ENCODE results near the gene ATP5F1C. TPM values are rescaled to one million over a fixed set of nuclear protein-coding genes. Genes with fewer than 3 reads are reported as not detected.

ATP5F1C gene
- total RNA-seq, 1 experiment from 2014 or later, result 189 TPM

- peaks cover 2% of the 10 kb centered on the region; the same call in 1 of the 2 replicates for H3K9me3 ChIP-seq (ENCODE audit: control insufficient read depth, insufficient read depth, low read depth, low read length)
- no peaks in the 10 kb centered on the region for H3K27me3 ChIP-seq (ENCODE audit: control insufficient read depth, insufficient read depth, low read length)
- no peaks in the 10 kb centered on the region for H3K4me1 ChIP-seq (ENCODE audit: control insufficient read depth, insufficient read depth, low read length)
- intact Hi-C loops (cut with micrococcal nuclease; ENCODE audit: unreplicated experiment) (no loop called here), in situ Hi-C loops (cut with HindIII; ENCODE audit: low pct_unique_long_range_greater_than_20kb, low sequenced_read_pairs) (no loop called here)
- H3K27ac ChIP-seq (ENCODE audit: low read length), result no peak overlapping the region
- CTCF ChIA-PET, result no interaction called here
- TF ChIP-seq SIN3A (IDR thresholded peaks at IDR 0.05; ENCODE audit: borderline replicate concordance, insufficient read depth, low read depth, low read length), result no peak
- TF ChIP-seq, protein P1, sequence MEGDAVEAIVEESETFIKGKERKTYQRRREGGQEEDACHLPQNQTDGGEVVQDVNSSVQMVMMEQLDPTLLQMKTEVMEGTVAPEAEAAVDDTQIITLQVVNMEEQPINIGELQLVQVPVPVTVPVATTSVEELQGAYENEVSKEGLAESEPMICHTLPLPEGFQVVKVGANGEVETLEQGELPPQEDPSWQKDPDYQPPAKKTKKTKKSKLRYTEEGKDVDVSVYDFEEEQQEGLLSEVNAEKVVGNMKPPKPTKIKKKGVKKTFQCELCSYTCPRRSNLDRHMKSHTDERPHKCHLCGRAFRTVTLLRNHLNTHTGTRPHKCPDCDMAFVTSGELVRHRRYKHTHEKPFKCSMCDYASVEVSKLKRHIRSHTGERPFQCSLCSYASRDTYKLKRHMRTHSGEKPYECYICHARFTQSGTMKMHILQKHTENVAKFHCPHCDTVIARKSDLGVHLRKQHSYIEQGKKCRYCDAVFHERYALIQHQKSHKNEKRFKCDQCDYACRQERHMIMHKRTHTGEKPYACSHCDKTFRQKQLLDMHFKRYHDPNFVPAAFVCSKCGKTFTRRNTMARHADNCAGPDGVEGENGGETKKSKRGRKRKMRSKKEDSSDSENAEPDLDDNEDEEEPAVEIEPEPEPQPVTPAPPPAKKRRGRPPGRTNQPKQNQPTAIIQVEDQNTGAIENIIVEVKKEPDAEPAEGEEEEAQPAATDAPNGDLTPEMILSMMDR (IDR thresholded peaks at IDR 0.05), result no peak
- no peak for TF ChIP-seq POLR2AphosphoS5 (IDR thresholded peaks at IDR 0.05; ENCODE audit: low read depth, low read length)
- TF ChIP-seq TCF7L2 (IDR thresholded peaks at IDR 0.05; ENCODE audit: low read depth, low read length), result no peak
- TF ChIP-seq REST (IDR thresholded peaks at IDR 0.05; ENCODE audit: insufficient read depth in 1 of 2, low read depth in 2 of 2, low read length in 1 of 2), result no peak
- DNase-seq (ENCODE audit: low read depth, low spot score), result no peak
- H3K4me3 ChIP-seq (ENCODE audit: low read depth in 2 of 2, low read length in 2 of 2), result no peak overlapping the region
- no TSS peak for BruUV-seq (replicated peaks)
- POLR2A ChIA-PET, result interaction anchor here (0.7 kb wide), 1 partner anchor 751 kb away, joined by 15 read pairs; no protein-coding TSS in a partner anchor
- H3K36me3 ChIP-seq (ENCODE audit: control insufficient read depth, insufficient read depth, low read length), result no peaks in the 10 kb centered on the region
- ATAC-seq, result no peak
These were observed 68.7 kb downstream of the ATP5F1C start for GRCh38 chr10:7856678-7857077.

DNA sequence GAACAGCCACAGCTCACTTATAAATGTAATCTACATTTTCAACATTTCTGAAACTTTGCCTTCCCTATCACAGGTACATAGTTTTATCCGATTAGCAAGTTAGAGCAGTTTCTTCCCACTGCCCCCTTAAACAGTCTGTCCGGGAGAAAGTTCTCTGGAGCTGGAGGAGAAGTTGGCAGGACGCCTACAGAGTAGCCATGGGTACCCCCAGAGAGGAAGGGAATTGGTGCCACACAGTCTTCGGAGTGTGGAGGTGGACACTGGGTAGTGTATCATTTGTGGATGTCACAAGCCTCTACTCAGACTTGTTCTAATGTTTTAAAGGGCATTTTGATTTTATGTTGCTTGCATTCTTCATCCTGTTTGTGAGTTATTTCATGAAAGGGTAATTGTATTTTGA, 69.3 kb downstream of the ATP5F1C start:
- no peaks in the 10 kb centered on the region for H3K36me3 ChIP-seq (ENCODE audit: control insufficient read depth, insufficient read depth, low read length)
- ATAC-seq (no peak), DNase-seq (ENCODE audit: low read depth, low spot score) (no peak)
- no peaks in the 10 kb centered on the region for H3K4me1 ChIP-seq (ENCODE audit: control insufficient read depth, insufficient read depth, low read length)
- H3K9me3 ChIP-seq (ENCODE audit: control insufficient read depth, insufficient read depth, low read depth, low read length), result peaks cover 8% of the 10 kb centered on the region; the same call in 1 of the 2 replicates
- TF ChIP-seq TCF7L2 (IDR thresholded peaks at IDR 0.05; ENCODE audit: low read depth, low read length), result no peak
- TF ChIP-seq POLR2AphosphoS5 (IDR thresholded peaks at IDR 0.05; ENCODE audit: low read depth, low read length), result no peak
- TF ChIP-seq REST (IDR thresholded peaks at IDR 0.05; ENCODE audit: insufficient read depth in 1 of 2, low read depth in 2 of 2, low read length in 1 of 2), result no peak
- TF ChIP-seq SIN3A (IDR thresholded peaks at IDR 0.05; ENCODE audit: borderline replicate concordance, insufficient read depth, low read depth, low read length), result no peak
- ChIA-PET CTCF (interaction anchor here (0.6 kb wide), 1 partner anchor 215 kb away, joined by 10 read pairs; no protein-coding TSS in a partner anchor), POLR2A (no interaction called here)
- no TSS peak for BruUV-seq (replicated peaks)
- in situ Hi-C loops (cut with HindIII; ENCODE audit: low pct_unique_long_range_greater_than_20kb, low sequenced_read_pairs) (no loop called here), intact Hi-C loops (cut with micrococcal nuclease; ENCODE audit: unreplicated experiment) (no loop called here)
- H3K27ac ChIP-seq (ENCODE audit: low read length), result no peak overlapping the region; the same call in 1 of the 2 replicates
- H3K4me3 ChIP-seq (ENCODE audit: low read depth in 2 of 2, low read length in 2 of 2), result no peak overlapping the region
- H3K27me3 ChIP-seq (ENCODE audit: control insufficient read depth, insufficient read depth, low read length), result no peaks in the 10 kb centered on the region

Other genes with a start within 250 kb of the ATP5F1C start
- gene ITIH5, start 121.2 kb upstream of the ATP5F1C start, total RNA-seq (2021; ENCODE audit: unreplicated experiment), result not detected
- gene ITIH2, start 84.9 kb upstream of the ATP5F1C start, total RNA-seq (2021; ENCODE audit: unreplicated experiment), result 0.67 TPM
- gene KIN, start 184 bp upstream of the ATP5F1C start, total RNA-seq (2021; ENCODE audit: unreplicated experiment), result 8.4 TPM
- 5.5 TPM for gene TAF3, start 30.3 kb downstream of the ATP5F1C start, total RNA-seq (2021; ENCODE audit: unreplicated experiment)